Lung (tissue), 12 donors: ENCODE measurements around the gene DEFB125. TPM values are rescaled to one million over a fixed set of nuclear protein-coding genes. Genes with fewer than 3 reads are reported as not detected.
"Not testable (repeated sequence)": the region's sequence is repeated elsewhere in the genome, so short reads cannot be mapped to it uniquely, and the experiment has no call there.

Experiments
- ATAC-seq: fragments of 200-7000 bp; cut with Tn5 transposase; one replicate; pipeline ENCODE4 v1.9.1; 2020; ENCODE audit warnings: moderate number of reproducible peaks; ENCODE audit not compliant: insufficient read depth, low FRiP score
- DNase-seq, 3 donors: peaks; one replicate each; pipeline ENCODE4 v3.0.0-alpha.2; 2013 to 2017
- H3K27ac ChIP-seq, 2 donors: one replicate each; pipeline ENCODE4 v1.5.1; 2013; ENCODE audit warnings: mild to moderate bottlenecking in 2 of 2, moderate library complexity in 2 of 2, control low read depth in 1 of 2, inconsistent platforms in 1 of 2, low read depth in 1 of 2, low read length in 1 of 2
- H3K27me3 ChIP-seq, 3 donors: one replicate each; pipeline ENCODE4 v1.5.1; 2013; ENCODE audit warnings: low read length in 2 of 3; ENCODE audit not compliant: control insufficient read depth in 3 of 3, insufficient read depth in 3 of 3
- H3K36me3 ChIP-seq, 4 donors: one replicate each; pipeline ENCODE4 v1.5.1; 2013; ENCODE audit warnings: low read length in 4 of 4, mild to moderate bottlenecking in 1 of 4, moderate library complexity in 1 of 4; ENCODE audit not compliant: control insufficient read depth in 4 of 4, insufficient read depth in 4 of 4
- H3K4me1 ChIP-seq, 5 donors: one replicate each; pipeline ENCODE4 v1.5.1; 2013; ENCODE audit warnings: low read length in 5 of 5, mild to moderate bottlenecking in 2 of 5, moderate library complexity in 1 of 5; ENCODE audit not compliant: control insufficient read depth in 5 of 5, insufficient read depth in 5 of 5
- H3K4me3 ChIP-seq: one replicate; pipeline ENCODE4 v1.5.1; 2013; ENCODE audit warnings: mild to moderate bottlenecking, control low read depth, moderate library complexity
- H3K9ac ChIP-seq, 2 donors: one replicate each; pipeline ENCODE4 v1.5.1; 2013; ENCODE audit warnings: low read length in 2 of 2, control low read depth in 1 of 2; ENCODE audit not compliant: insufficient read depth in 1 of 2
- H3K9me3 ChIP-seq, 4 donors: one replicate each; pipeline ENCODE4 v1.5.1; 2013; ENCODE audit warnings: low read length in 3 of 4, mild to moderate bottlenecking in 1 of 4, moderate library complexity in 1 of 4; ENCODE audit not compliant: control insufficient read depth in 4 of 4, insufficient read depth in 3 of 4
- CTCF ChIP-seq: IDR thresholded peaks from 2 replicates; pipeline ENCODE4 v1.5.1; 2012; ENCODE audit warnings: mild to moderate bottlenecking; ENCODE audit errors: control extremely low read depth, extremely low read depth
- WGBS, 2 donors: extraction: QIAGEN DNeasy Blood & Tissue Kit; methylation state at CpG; one replicate each; pipeline ENCODE4 v1.1.7; 2013; 5-methylcytosine and 5-hydroxymethylcytosine counted together
- polyA plus RNA-seq, 2 donors: library from polyadenylated mRNA; stranded (reverse); fragments of 200-250 nt; gene quantifications; one replicate each; pipeline ENCODE4 v1.2.1, GENCODE V29; 2013
- total RNA-seq, 2 donors: library from RNA; depleted of rRNA in 1 of 2; stranded (reverse); fragments of >200 nt in 1 of 2; gene quantifications; one replicate each; pipeline ENCODE4 v1.2.1, GENCODE V29; 2014 to 2021
- donor health status: control.
- donor health status: control.
- donor health status: Bipolar disorder and iron deficiency.
- donor health status: healthy.
- donor health status: DM: yes; HTN: yes; CAD: no.

Gene DEFB125
- total and polyA plus RNA-seq, 4 donors: not detected

DNA sequence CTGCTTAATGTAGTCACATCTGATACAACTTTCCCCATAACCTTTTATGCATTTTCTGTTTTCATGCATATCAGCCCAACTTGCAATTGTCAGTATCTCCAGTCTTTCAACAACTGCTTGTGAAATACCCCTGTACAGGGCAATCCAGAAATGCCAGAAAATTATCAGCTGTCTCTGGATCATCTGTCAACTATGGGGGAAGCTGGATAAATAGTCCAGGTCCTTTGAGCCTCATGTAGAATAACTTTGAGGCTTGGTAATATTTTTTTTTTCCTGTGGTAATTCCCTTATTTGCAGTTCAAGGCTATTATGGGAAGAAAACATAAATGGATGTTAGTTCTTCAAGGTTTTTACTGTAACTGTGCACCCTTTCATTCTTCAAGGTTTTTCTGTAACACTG is 6.2 kb downstream of the DEFB125 start:
- ATAC-seq (no peak), DNase-seq (no peak)
- no peaks in the 10 kb centered on the region for H3K4me1 ChIP-seq
- no peak for TF ChIP-seq CTCF
- H3K27ac ChIP-seq: no peak overlapping the region
- H3K9ac ChIP-seq: no peak overlapping the region
- H3K4me3 ChIP-seq: no peak overlapping the region
- H3K27me3 ChIP-seq: no peaks in the 10 kb centered on the region
- H3K36me3 ChIP-seq: no peaks in the 10 kb centered on the region
- peaks cover 0 to 6% (median under 1%) of the 10 kb centered on the region in 4 donors for H3K9me3 ChIP-seq

- no peak for TF ChIP-seq CTCF
- ATAC-seq: no peak
- Histone ChIP-seq H3K9me3 (peaks cover 0 to 6% (median under 1%) of the 10 kb centered on the region in 4 donors), H3K27me3 (no peaks in the 10 kb centered on the region), H3K27ac (no peak overlapping the region), H3K36me3 (no peaks in the 10 kb centered on the region), H3K9ac (no peak overlapping the region), H3K4me1 (no peaks in the 10 kb centered on the region), H3K4me3 (no peak overlapping the region)
- 84 to 88% methylated on average over 4 of the region's 4 CpGs for WGBS, 2 donors
- DNase-seq: no peak
Measured at GRCh38 chr20:95215-95614, 7.7 kb downstream of the DEFB125 start.

- 78 to 81% methylated on average over 5 of the region's 5 CpGs for WGBS, 2 donors
- H3K4me1 ChIP-seq, ATAC-seq, DNase-seq, H3K36me3 ChIP-seq, H3K27ac ChIP-seq, H3K9ac ChIP-seq, H3K27me3 ChIP-seq, H3K9me3 ChIP-seq, H3K4me3 ChIP-seq: not testable (repeated sequence)
Measured at GRCh38 chr20:97691-98090, 10.2 kb downstream of the DEFB125 start.

DNA sequence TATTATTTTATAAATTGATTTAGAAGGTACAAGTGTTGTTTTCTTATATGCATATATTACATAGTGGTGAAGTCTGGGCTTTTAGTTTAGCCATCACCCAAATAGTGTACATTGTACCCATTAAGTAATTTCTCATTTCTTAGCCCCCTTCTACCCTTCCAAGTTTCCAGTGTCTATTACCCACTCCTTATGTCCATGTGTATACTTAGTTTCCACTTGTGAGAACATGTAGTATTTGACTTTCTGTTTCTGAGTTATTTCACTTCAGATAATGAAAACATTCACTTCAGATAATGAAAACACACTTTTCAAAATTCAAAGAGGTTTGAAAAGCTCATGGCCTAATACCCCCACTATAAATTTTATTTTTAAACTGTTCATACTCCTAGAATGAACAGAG is 14.5 kb downstream of the DEFB125 start:
- peak in 2 of 3 donors; percentile 1 to 38 for DNase-seq
- TF ChIP-seq CTCF: no peak
- no peaks in the 10 kb centered on the region for H3K27me3 ChIP-seq
- H3K4me1 ChIP-seq: peaks cover 0 to 10% (median 0%) of the 10 kb centered on the region in 5 donors
- no peak for ATAC-seq
- H3K4me3 ChIP-seq: no peak overlapping the region
- H3K27ac ChIP-seq: no peak overlapping the region
- peaks cover 0 to 4% (median 0%) of the 10 kb centered on the region in 4 donors for H3K9me3 ChIP-seq
- H3K9ac ChIP-seq: no peak overlapping the region
- no peaks in the 10 kb centered on the region for H3K36me3 ChIP-seq
